HepG2 (cell line): ENCODE measurements around the gene TRPT1. TPM values are rescaled to one million over a fixed set of nuclear protein-coding genes. Genes with fewer than 3 reads are reported as not detected.
A peak's percentile ranks its signal among the peaks of the same experiment; 100 is the strongest.

Experiments used
- ARHGAP35 ChIP-seq: sonication (generic); formaldehyde crosslinking; IDR thresholded peaks from 2 replicates; pipeline ENCODE4 v1.9.0; 2022; ENCODE audit warnings: mild to moderate bottlenecking, inconsistent platforms, moderate library complexity, missing genetic modification reagents, borderline replicate concordance
- CAMTA2 ChIP-seq: sonication (generic); formaldehyde crosslinking; IDR thresholded peaks from 2 replicates; pipeline ENCODE4 v1.4.0; 2020; ENCODE audit warnings: mild to moderate bottlenecking, missing genetic modification reagents, borderline replicate concordance
- JARID2 ChIP-seq: sonication (generic); formaldehyde crosslinking; IDR thresholded peaks from 2 replicates; pipeline ENCODE4 v1.8.1; 2023; ENCODE audit warnings: missing genetic modification reagents, inconsistent platforms; ENCODE audit not compliant: insufficient replicate concordance
- KDM1A ChIP-seq: IDR thresholded peaks from 2 replicates; pipeline ENCODE4 v1.6.1; 2016; ENCODE audit warnings: missing compliant biosample characterization
- LRRFIP1 ChIP-seq: sonication (generic); formaldehyde crosslinking; conservative IDR thresholded peaks from 2 replicates; pipeline ENCODE4 v1.4.0; 2020; ENCODE audit warnings: missing genetic modification reagents
- MED13 ChIP-seq: sonication (generic); formaldehyde crosslinking; IDR thresholded peaks from 2 replicates; pipeline ENCODE4 v1.5.0; 2020; ENCODE audit warnings: missing genetic modification reagents
- NFIB ChIP-seq: sonication (generic); formaldehyde crosslinking; IDR thresholded peaks from 2 replicates; pipeline ENCODE4 v1.9.0; 2021; ENCODE audit warnings: missing genetic modification reagents, mild to moderate bottlenecking, borderline replicate concordance
- NFYC ChIP-seq: IDR thresholded peaks from 2 replicates; pipeline ENCODE4 v1.6.1; 2016; ENCODE audit warnings: missing genetic modification reagents, missing compliant biosample characterization
- PHF8 ChIP-seq: sonication (generic); formaldehyde crosslinking; IDR thresholded peaks from 2 replicates; pipeline ENCODE4 v1.5.0; 2020; ENCODE audit warnings: missing genetic modification reagents
- RAD51 ChIP-seq: fragments of 450-650 bp; IDR thresholded peaks from 2 replicates; pipeline ENCODE4 v1.6.1; 2016; ENCODE audit warnings: borderline replicate concordance
- RNF2 ChIP-seq: fragments of 450-650 bp; conservative IDR thresholded peaks from 2 replicates; pipeline ENCODE4 v1.6.1; 2016; ENCODE audit warnings: low read depth
- SALL2 ChIP-seq: sonication (generic); formaldehyde crosslinking; IDR thresholded peaks from 2 replicates; pipeline ENCODE4 v1.8.1; 2023; ENCODE audit warnings: mild to moderate bottlenecking, missing genetic modification reagents, inconsistent platforms
- SP1 ChIP-seq, 2 experiments: fragments of 450-650 bp in 1 of 2; sonication (generic) in 1 of 2; formaldehyde crosslinking in 1 of 2; IDR thresholded peaks; 2 replicates each; pipeline versions ENCODE4 v1.4.0 to v1.6.1; 2016 to 2020; ENCODE audit warnings: missing genetic modification reagents in 1 of 2
- THYN1 ChIP-seq: sonication (generic); formaldehyde crosslinking; IDR thresholded peaks from 2 replicates; pipeline ENCODE4 v1.8.1; 2023; ENCODE audit warnings: low read depth, mild to moderate bottlenecking, moderate library complexity, missing genetic modification reagents, borderline replicate concordance
- ZBTB3 ChIP-seq: sonication (generic); formaldehyde crosslinking; IDR thresholded peaks from 2 replicates; pipeline ENCODE4 v1.4.0; 2020; ENCODE audit warnings: low read depth, mild to moderate bottlenecking, moderate library complexity, missing genetic modification reagents, borderline replicate concordance
- ZFX ChIP-seq: sonication (generic); formaldehyde crosslinking; IDR thresholded peaks from 2 replicates; pipeline ENCODE4 v1.4.0; 2020; ENCODE audit warnings: mild to moderate bottlenecking, low read depth, missing genetic modification reagents, moderate library complexity
- ZKSCAN5 ChIP-seq: sonication (generic); formaldehyde crosslinking; IDR thresholded peaks from 2 replicates; pipeline ENCODE4 v1.5.1; 2020; ENCODE audit warnings: mild to moderate bottlenecking, missing genetic modification reagents
- ZMAT3 ChIP-seq: sonication (generic); formaldehyde crosslinking; conservative IDR thresholded peaks from 2 replicates; pipeline ENCODE4 v1.7.0; 2021; ENCODE audit warnings: missing genetic modification reagents
- ZNF253 ChIP-seq: sonication (generic); formaldehyde crosslinking; IDR thresholded peaks from 2 replicates; pipeline ENCODE4 v1.8.0; 2022; ENCODE audit warnings: mild to moderate bottlenecking, missing genetic modification reagents, borderline replicate concordance
- ZNF564 ChIP-seq: sonication (generic); formaldehyde crosslinking; IDR thresholded peaks from 2 replicates; pipeline ENCODE4 v1.8.1; 2023; ENCODE audit warnings: mild to moderate bottlenecking, missing genetic modification reagents
- ZNF619 ChIP-seq: sonication (generic); formaldehyde crosslinking; IDR thresholded peaks from 2 replicates; pipeline ENCODE4 v1.4.0; 2020; ENCODE audit warnings: mild to moderate bottlenecking, missing genetic modification reagents
- ZNF800 ChIP-seq: sonication (generic); formaldehyde crosslinking; IDR thresholded peaks from 2 replicates; pipeline ENCODE4 v1.4.0; 2020; ENCODE audit warnings: missing genetic modification reagents
- ZXDC ChIP-seq: sonication (generic); formaldehyde crosslinking; IDR thresholded peaks from 2 replicates; pipeline ENCODE4 v1.5.0; 2020; ENCODE audit warnings: mild to moderate bottlenecking, missing genetic modification reagents
- polyA plus RNA-seq, 8 experiments: library from polyadenylated mRNA; depleted of rRNA in 3 of 8; stranded (reverse) in 7 of 8; unstranded in 1 of 8; fragments of >200 nt; fragmentation: Illumina TruSeq in 4 of 8; extraction: Trizol in 4 of 8; gene quantifications; 2 replicates each; pipeline versions ENCODE4 v1.2.1 to v1.2.3, GENCODE V29; 2011 to 2016; ENCODE audit warnings: low read depth in 4 of 8, missing spikeins in 1 of 8, mixed read lengths in 1 of 8; ENCODE audit not compliant: insufficient read depth in 1 of 8
- total RNA-seq, 5 experiments: library from RNA; depleted of rRNA; stranded (reverse); fragments of >200 nt; fragmentation: Illumina TruSeq; extraction: Trizol; gene quantifications; 2 replicates each; pipeline ENCODE4 v1.2.3, GENCODE V29; 2016; ENCODE audit warnings: low read depth in 1 of 5

Gene TRPT1
- total and polyA plus RNA-seq, 2 of the 13 experiments (the other 11 are each of a cell fraction or from before 2014, with no cell fraction given): 24.8 to 40.7 TPM

- TF ChIP-seq ZBTB3 (CRISPR knock-in tag): no peak
- TF ChIP-seq MED13 (CRISPR knock-in tag): no peak
- peak; percentile 47; the same call in 1 of the 2 replicates for TF ChIP-seq NFYC (CRISPR knock-in tag)
- TF ChIP-seq NFIB (CRISPR knock-in tag): no peak
- TF ChIP-seq ZMAT3 (CRISPR knock-in tag): no peak
- TF ChIP-seq ZFX: peak; percentile 80
- TF ChIP-seq ZXDC (CRISPR knock-in tag): no peak
- TF ChIP-seq SALL2 (CRISPR knock-in tag): no peak
- no peak for TF ChIP-seq ARHGAP35 (CRISPR knock-in tag)
- TF ChIP-seq ZNF253 (CRISPR knock-in tag): no peak
- TF ChIP-seq THYN1 (CRISPR knock-in tag): no peak
- peak; percentile 96 for TF ChIP-seq RAD51
- TF ChIP-seq ZNF619 (CRISPR knock-in tag): no peak
- no peak for TF ChIP-seq KDM1A
- no peak for TF ChIP-seq SP1 (IDR thresholded peaks at IDR 0.05)
- TF ChIP-seq SP1 (CRISPR knock-in tag; IDR thresholded peaks at IDR 0.05): 0 out of 2 replicates have a peak, but pooled peaks have one; percentile 39
- no peak for TF ChIP-seq JARID2 (CRISPR knock-in tag)
- no peak for TF ChIP-seq ZNF800 (CRISPR knock-in tag)
- no peak for TF ChIP-seq LRRFIP1 (CRISPR knock-in tag)
- no peak for TF ChIP-seq CAMTA2 (CRISPR knock-in tag)
- TF ChIP-seq RNF2: no peak
- TF ChIP-seq ZKSCAN5 (CRISPR knock-in tag): no peak
- TF ChIP-seq PHF8 (CRISPR knock-in tag): peak; percentile 29
- no peak for TF ChIP-seq ZNF564 (CRISPR knock-in tag)
Measured at GRCh38 chr11:64181506-64182411, 44.2 kb downstream of the TRPT1 start (continued).
